Neural cell (in vitro differentiated cells): Measurements from ENCODE around the gene SIGLEC5. TPM values are rescaled to one million over a fixed set of nuclear protein-coding genes. Genes with fewer than 3 reads are reported as not detected.

Source experiments
- H2AFZ ChIP-seq: fragments of 200-600, 300-800 bp; sonication (generic), shearing (Covaris generic); 2 replicates; pipeline ENCODE4 v1.6.0; 2014; ENCODE audit warnings: low read depth, mild to moderate bottlenecking, antibody characterized with exemption, low read length, moderate library complexity
- H3F3A ChIP-seq: fragments of 200-600 bp; shearing (Covaris generic); 2 replicates; pipeline ENCODE4 v1.6.1; 2016; ENCODE audit warnings: mild to moderate bottlenecking, moderate library complexity, mixed read lengths, antibody characterized with exemption, low read length; ENCODE audit not compliant: insufficient read depth, poor library complexity, severe bottlenecking
- H3K27ac ChIP-seq: fragments of 200-600, 300-800 bp; sonication (generic), shearing (Covaris generic); 2 replicates; pipeline ENCODE4 v1.5.1; 2014; ENCODE audit warnings: mild to moderate bottlenecking, low read length, moderate library complexity
- H3K27me3 ChIP-seq: fragments of 300-800, 200-600 bp; sonication (generic), shearing (Covaris generic); 2 replicates; pipeline ENCODE4 v1.6.0; 2014; ENCODE audit warnings: mild to moderate bottlenecking, low read depth, low read length, moderate library complexity; ENCODE audit not compliant: insufficient read depth
- H3K36me3 ChIP-seq: fragments of 300-800, 200-600 bp; sonication (generic), shearing (Covaris generic); 2 replicates; pipeline ENCODE4 v1.5.1; 2014; ENCODE audit warnings: mild to moderate bottlenecking, antibody characterized with exemption, low read length, moderate library complexity; ENCODE audit not compliant: insufficient read depth
- H3K4me2 ChIP-seq: fragments of 300-800, 200-600 bp; sonication (generic), shearing (Covaris generic); 2 replicates; pipeline ENCODE4 v1.6.0; 2014; ENCODE audit warnings: mild to moderate bottlenecking, low read length
- H3K4me3 ChIP-seq: fragments of 300-800, 200-600 bp; sonication (generic), shearing (Covaris generic); 2 replicates; pipeline ENCODE4 v1.5.1; 2014; ENCODE audit warnings: mild to moderate bottlenecking, low read length, moderate library complexity
- H3K79me2 ChIP-seq: fragments of 200-600 bp; shearing (Covaris generic); replicated peaks from 2 replicates; pipeline ENCODE4 v1.6.0; 2014; ENCODE audit warnings: mild to moderate bottlenecking, low read length, moderate library complexity; ENCODE audit not compliant: insufficient read depth
- H3K9ac ChIP-seq: fragments of 300-800, 200-600 bp; sonication (generic), shearing (Covaris generic); 2 replicates; pipeline ENCODE4 v1.6.1; 2016; ENCODE audit warnings: mild to moderate bottlenecking, low read length, mixed read lengths
- H3K9me2 ChIP-seq: fragments of 200-600 bp; shearing (Covaris generic); 2 replicates; pipeline ENCODE4 v1.6.1; 2016; ENCODE audit warnings: mild to moderate bottlenecking, low read length, mixed read lengths; ENCODE audit not compliant: insufficient read depth
- H3K9me3 ChIP-seq: fragments of 200-600, 300-800 bp; sonication (generic), shearing (Covaris generic); 2 replicates; pipeline ENCODE4 v1.6.1; 2016; ENCODE audit warnings: mild to moderate bottlenecking, mixed run types, low read length, moderate library complexity, mixed read lengths
- H4K20me1 ChIP-seq: fragments of 200-600 bp; shearing (Covaris generic); 2 replicates; pipeline ENCODE4 v1.6.1; 2016; ENCODE audit warnings: mild to moderate bottlenecking, mixed run types; ENCODE audit not compliant: insufficient read depth
- CTCF ChIP-seq: fragments of 450-650 bp; IDR thresholded peaks from 2 replicates; pipeline ENCODE4 v1.5.1; 2014; ENCODE audit warnings: antibody characterized with exemption, mild to moderate bottlenecking, moderate library complexity; ENCODE audit not compliant: poor library complexity, severe bottlenecking
- EP300 ChIP-seq: fragments of 450-650 bp; conservative IDR thresholded peaks from 2 replicates; pipeline ENCODE4 v1.6.1; 2014; ENCODE audit warnings: antibody characterized with exemption, mild to moderate bottlenecking, moderate library complexity; ENCODE audit not compliant: poor library complexity, severe bottlenecking
- EZH2 ChIP-seq: fragments of 200-600, 300-800 bp; shearing (Covaris generic), sonication (generic); IDR thresholded peaks from 2 replicates; pipeline ENCODE4 v1.6.1; 2014; ENCODE audit warnings: antibody characterized with exemption, low read length, borderline replicate concordance, mild to moderate bottlenecking; ENCODE audit not compliant: insufficient read depth, poor library complexity, severe bottlenecking
- MXI1 ChIP-seq: fragments of 450-650 bp; conservative IDR thresholded peaks from 2 replicates; pipeline ENCODE4 v1.6.1; 2014; ENCODE audit warnings: antibody characterized with exemption, mild to moderate bottlenecking; ENCODE audit not compliant: poor library complexity, severe bottlenecking
- POLR2AphosphoS5 ChIP-seq: IDR thresholded peaks from 2 replicates; pipeline ENCODE4 v1.6.1; 2012
- RAD21 ChIP-seq: fragments of 450-650 bp; conservative IDR thresholded peaks from 2 replicates; pipeline ENCODE4 v1.6.1; 2014; ENCODE audit warnings: antibody characterized with exemption, mild to moderate bottlenecking, moderate library complexity
- SMC3 ChIP-seq: fragments of 450-650 bp; conservative IDR thresholded peaks from 2 replicates; pipeline ENCODE4 v1.6.1; 2014; ENCODE audit warnings: antibody characterized with exemption, mild to moderate bottlenecking, moderate library complexity; ENCODE audit not compliant: poor library complexity
- TAF1 ChIP-seq: IDR thresholded peaks from 2 replicates; pipeline ENCODE4 v1.6.1; 2012; ENCODE audit warnings: low read depth
- polyA plus RNA-seq: library from polyadenylated mRNA; depleted of rRNA; stranded (reverse); fragments of >200 nt; gene quantifications from 2 replicates; pipeline ENCODE4 v1.2.3, GENCODE V29; 2014
- TF ChIP-seq, protein P1 (sequence below): IDR thresholded peaks from 2 replicates; pipeline ENCODE4 v1.6.1; 2012; ENCODE audit warnings: borderline replicate concordance

The SIGLEC5 gene
- polyA plus RNA-seq, 1 donor from 2014 or later = not detected

GRCh38 chr19:51641648-51642047 lies 11.4 kb upstream of the SIGLEC5 start:
- H3K9me2 ChIP-seq = no peaks in the 10 kb centered on the region
- H3K9me3 ChIP-seq = no peaks in the 10 kb centered on the region
- H3K27ac ChIP-seq = no peak overlapping the region
- no peak overlapping the region for H3K9ac ChIP-seq
- no peaks in the 10 kb centered on the region for H3K36me3 ChIP-seq
- H3K79me2 ChIP-seq = no peaks in the 10 kb centered on the region
- no peak overlapping the region for H3K4me3 ChIP-seq
- TF ChIP-seq EZH2 = no peak
- no peak for TF ChIP-seq CTCF
- TF ChIP-seq, protein P1, sequence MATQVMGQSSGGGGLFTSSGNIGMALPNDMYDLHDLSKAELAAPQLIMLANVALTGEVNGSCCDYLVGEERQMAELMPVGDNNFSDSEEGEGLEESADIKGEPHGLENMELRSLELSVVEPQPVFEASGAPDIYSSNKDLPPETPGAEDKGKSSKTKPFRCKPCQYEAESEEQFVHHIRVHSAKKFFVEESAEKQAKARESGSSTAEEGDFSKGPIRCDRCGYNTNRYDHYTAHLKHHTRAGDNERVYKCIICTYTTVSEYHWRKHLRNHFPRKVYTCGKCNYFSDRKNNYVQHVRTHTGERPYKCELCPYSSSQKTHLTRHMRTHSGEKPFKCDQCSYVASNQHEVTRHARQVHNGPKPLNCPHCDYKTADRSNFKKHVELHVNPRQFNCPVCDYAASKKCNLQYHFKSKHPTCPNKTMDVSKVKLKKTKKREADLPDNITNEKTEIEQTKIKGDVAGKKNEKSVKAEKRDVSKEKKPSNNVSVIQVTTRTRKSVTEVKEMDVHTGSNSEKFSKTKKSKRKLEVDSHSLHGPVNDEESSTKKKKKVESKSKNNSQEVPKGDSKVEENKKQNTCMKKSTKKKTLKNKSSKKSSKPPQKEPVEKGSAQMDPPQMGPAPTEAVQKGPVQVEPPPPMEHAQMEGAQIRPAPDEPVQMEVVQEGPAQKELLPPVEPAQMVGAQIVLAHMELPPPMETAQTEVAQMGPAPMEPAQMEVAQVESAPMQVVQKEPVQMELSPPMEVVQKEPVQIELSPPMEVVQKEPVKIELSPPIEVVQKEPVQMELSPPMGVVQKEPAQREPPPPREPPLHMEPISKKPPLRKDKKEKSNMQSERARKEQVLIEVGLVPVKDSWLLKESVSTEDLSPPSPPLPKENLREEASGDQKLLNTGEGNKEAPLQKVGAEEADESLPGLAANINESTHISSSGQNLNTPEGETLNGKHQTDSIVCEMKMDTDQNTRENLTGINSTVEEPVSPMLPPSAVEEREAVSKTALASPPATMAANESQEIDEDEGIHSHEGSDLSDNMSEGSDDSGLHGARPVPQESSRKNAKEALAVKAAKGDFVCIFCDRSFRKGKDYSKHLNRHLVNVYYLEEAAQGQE = no peak
- no peak for TF ChIP-seq SMC3
- no peak for TF ChIP-seq POLR2AphosphoS5
- no peak for TF ChIP-seq TAF1
- TF ChIP-seq EP300 = no peak
- TF ChIP-seq MXI1 = no peak
- TF ChIP-seq RAD21 = no peak
- H3K4me2 ChIP-seq = no peak overlapping the region
- H3K27me3 ChIP-seq = no peaks in the 10 kb centered on the region
- H2AFZ ChIP-seq = no peak overlapping the region
- no peaks in the 10 kb centered on the region for H4K20me1 ChIP-seq
- no peaks in the 10 kb centered on the region for H3F3A ChIP-seq

DNA sequence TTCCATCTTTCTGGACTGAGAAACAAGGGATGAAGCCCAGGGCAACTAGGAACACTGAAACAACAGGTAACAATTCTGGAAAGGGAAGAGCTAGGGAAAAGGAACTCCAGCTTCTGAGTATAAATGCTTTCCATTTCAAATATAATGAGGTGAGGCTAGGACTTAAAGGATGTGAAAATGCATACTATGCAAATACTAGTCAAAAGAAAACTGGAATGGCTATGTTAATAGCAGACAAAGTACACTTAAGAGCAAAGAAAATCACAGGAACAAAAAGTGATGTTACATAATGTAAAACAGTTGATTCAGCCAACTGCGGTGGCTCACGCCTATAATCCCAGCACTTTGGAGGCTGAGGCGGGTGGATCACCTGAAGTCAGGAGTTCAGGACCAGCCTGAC lies 10.2 kb upstream of the SIGLEC5 start:
- no peak overlapping the region for H3K4me3 ChIP-seq
- no peak for TF ChIP-seq CTCF
- TF ChIP-seq, protein P1 = no peak
- no peak for TF ChIP-seq TAF1
- no peak overlapping the region for H3K27ac ChIP-seq
- no peaks in the 10 kb centered on the region for H3K9me3 ChIP-seq
- H3K9ac ChIP-seq = no peak overlapping the region
- H3K79me2 ChIP-seq = no peaks in the 10 kb centered on the region
- H3K4me2 ChIP-seq = no peak overlapping the region
- no peaks in the 10 kb centered on the region for H3K36me3 ChIP-seq
- no peaks in the 10 kb centered on the region for H3K9me2 ChIP-seq
- H3K27me3 ChIP-seq = no peaks in the 10 kb centered on the region
- no peaks in the 10 kb centered on the region for H3F3A ChIP-seq
- no peaks in the 10 kb centered on the region for H4K20me1 ChIP-seq
- H2AFZ ChIP-seq = no peak overlapping the region
